ENCODE measurements around the gene CYP2D6.
"Not testable (repeated sequence)": the region's sequence is repeated elsewhere in the genome, so short reads cannot be mapped to it uniquely, and the experiment has no call there.

CYP2D6 gene

GRCh38 chr22:42150727-42151590, 20.3 kb upstream of the CYP2D6 start:
- H3K4me3 ChIP-seq (ENCODE audit: low read depth, low read length), result no peak overlapping the region
- TF ChIP-seq CTCF (IDR thresholded peaks at IDR 0.05; ENCODE audit: low read depth, low read length, missing control alignments), result no peak
- no peak for DNase-seq (ENCODE audit: low read depth)

- not testable (repeated sequence) for H3K4me3 ChIP-seq (ENCODE audit: low read depth, low read length); DNase-seq (ENCODE audit: low read depth)
Measured at GRCh38 chr22:42149798-42150197, 19.2 kb upstream of the CYP2D6 start.

- TF ChIP-seq CTCF (IDR thresholded peaks at IDR 0.05; ENCODE audit: low read depth, low read length, missing control alignments), result no peak
- H3K4me3 ChIP-seq (ENCODE audit: low read depth, low read length), result no peak overlapping the region
- no peak for DNase-seq (ENCODE audit: low read depth)
Measured at GRCh38 chr22:42145175-42145574, 14.6 kb upstream of the CYP2D6 start.

GRCh38 chr22:42143859-42144822, 13.5 kb upstream of the CYP2D6 start:
- not testable (repeated sequence) for H3K4me3 ChIP-seq (ENCODE audit: low read depth, low read length); DNase-seq (ENCODE audit: low read depth)

- no peak for TF ChIP-seq CTCF (IDR thresholded peaks at IDR 0.05; ENCODE audit: low read depth, low read length, missing control alignments)
- DNase-seq (ENCODE audit: low read depth), result no peak
- H3K4me3 ChIP-seq (ENCODE audit: low read depth, low read length), result no peak overlapping the region
Measured at GRCh38 chr22:42142771-42143461, 12.3 kb upstream of the CYP2D6 start.

- not testable (repeated sequence) for DNase-seq (ENCODE audit: low read depth); H3K4me3 ChIP-seq (ENCODE audit: low read depth, low read length)
Measured at GRCh38 chr22:42141307-42142057, 10.9 kb upstream of the CYP2D6 start.

- not testable (repeated sequence) for H3K4me3 ChIP-seq (ENCODE audit: low read depth, low read length); DNase-seq (ENCODE audit: low read depth)
Measured at GRCh38 chr22:42140153-42140552, 9.5 kb upstream of the CYP2D6 start.

- DNase-seq (ENCODE audit: low read depth); H3K4me3 ChIP-seq (ENCODE audit: low read depth, low read length): not testable (repeated sequence)
Measured at GRCh38 chr22:42139508-42139907, 8.9 kb upstream of the CYP2D6 start.

- H3K4me3 ChIP-seq (ENCODE audit: low read depth, low read length), result no peak overlapping the region
- DNase-seq (ENCODE audit: low read depth), result no peak
- no peak for TF ChIP-seq CTCF (IDR thresholded peaks at IDR 0.05; ENCODE audit: low read depth, low read length, missing control alignments)
Measured at GRCh38 chr22:42138972-42139371, 8.4 kb upstream of the CYP2D6 start.
